HUES64 (cell line): ENCODE data around the gene PRICKLE3.

ENCODE experiments used
- H3K27ac ChIP-seq: 2 replicates; pipeline ENCODE4 v1.7.0; 2013; ENCODE audit warnings: low read depth, low read length, inconsistent platforms
- H3K27me3 ChIP-seq: 2 replicates; pipeline ENCODE4 v1.6.1; 2013; ENCODE audit warnings: mild to moderate bottlenecking, low read length; ENCODE audit not compliant: insufficient read depth
- H3K36me3 ChIP-seq: 2 replicates; pipeline ENCODE4 v1.6.1; 2013; ENCODE audit warnings: mild to moderate bottlenecking, low read length; ENCODE audit not compliant: insufficient read depth
- H3K4me1 ChIP-seq: 2 replicates; pipeline ENCODE4 v1.6.1; 2013; ENCODE audit warnings: mild to moderate bottlenecking, low read length, moderate library complexity; ENCODE audit not compliant: insufficient read depth
- H3K4me3 ChIP-seq: 2 replicates; pipeline ENCODE4 v1.5.1; 2013; ENCODE audit warnings: mild to moderate bottlenecking, low read length, moderate library complexity
- H3K9ac ChIP-seq: 2 replicates; pipeline ENCODE4 v1.6.1; 2013; ENCODE audit warnings: mild to moderate bottlenecking, low read depth, low read length
- H3K9me3 ChIP-seq: 2 replicates; pipeline ENCODE4 v1.6.1; 2013; ENCODE audit warnings: low read depth, low read length; ENCODE audit not compliant: insufficient read depth
- WGBS: fragments of 150-250, 120-280 bp; methylation state at CpG from one replicate; pipeline ENCODE4 v1.1.7; 2013; ENCODE audit warnings: missing lambda C conversion rate; 5-methylcytosine and 5-hydroxymethylcytosine counted together

The PRICKLE3 gene

GRCh38 chrX:49225858-49226257 is 39.7 kb upstream of the PRICKLE3 start:
- Histone ChIP-seq H3K9me3 (no peaks in the 10 kb centered on the region), H3K4me1 (no peaks in the 10 kb centered on the region), H3K27ac (no peak overlapping the region), H3K27me3 (no peaks in the 10 kb centered on the region; the same call in 1 of the 2 replicates), H3K36me3 (no peaks in the 10 kb centered on the region), H3K4me3 (no peak overlapping the region), H3K9ac (no peak overlapping the region)
- 84% methylated on average over 14 of the region's 14 CpGs for WGBS

GRCh38 chrX:49221868-49222267 is 35.7 kb upstream of the PRICKLE3 start:
- Histone ChIP-seq H3K9ac (no peak overlapping the region), H3K4me1 (no peaks in the 10 kb centered on the region), H3K36me3 (no peaks in the 10 kb centered on the region), H3K27me3 (no peaks in the 10 kb centered on the region; the same call in 1 of the 2 replicates), H3K27ac (no peak overlapping the region), H3K4me3 (no peak overlapping the region), H3K9me3 (no peaks in the 10 kb centered on the region)
- WGBS, result 84% methylated on average over 2 of the region's 2 CpGs

GRCh38 chrX:49220100-49220499 is 33.9 kb upstream of the PRICKLE3 start:
- Histone ChIP-seq H3K27ac (no peak overlapping the region), H3K9ac (no peak overlapping the region), H3K4me1 (no peaks in the 10 kb centered on the region), H3K36me3 (no peaks in the 10 kb centered on the region), H3K9me3 (no peaks in the 10 kb centered on the region), H3K4me3 (no peak overlapping the region), H3K27me3 (no peaks in the 10 kb centered on the region; the same call in 1 of the 2 replicates)

GRCh38 chrX:49214996-49215526 is 28.9 kb upstream of the PRICKLE3 start:
- Histone ChIP-seq H3K4me1 (no peaks in the 10 kb centered on the region), H3K9ac (no peak overlapping the region), H3K27me3 (no peaks in the 10 kb centered on the region), H3K36me3 (no peaks in the 10 kb centered on the region), H3K27ac (no peak overlapping the region), H3K9me3 (no peaks in the 10 kb centered on the region), H3K4me3 (no peak overlapping the region)
- 95% methylated on average over 14 of the region's 14 CpGs for WGBS

GRCh38 chrX:49214416-49214815 is 28.2 kb upstream of the PRICKLE3 start:
- no peak overlapping the region for H3K4me3 ChIP-seq
- no peaks in the 10 kb centered on the region for H3K36me3 ChIP-seq
- WGBS, result 98% methylated on average over 2 of the region's 2 CpGs
- H3K27me3 ChIP-seq, result no peaks in the 10 kb centered on the region
- no peak overlapping the region for H3K9ac ChIP-seq
- no peak overlapping the region for H3K27ac ChIP-seq
- no peaks in the 10 kb centered on the region for H3K9me3 ChIP-seq
- H3K4me1 ChIP-seq, result no peaks in the 10 kb centered on the region

- Histone ChIP-seq H3K4me3 (no peak overlapping the region), H3K4me1 (no peaks in the 10 kb centered on the region), H3K27me3 (no peaks in the 10 kb centered on the region), H3K36me3 (no peaks in the 10 kb centered on the region), H3K9ac (no peak overlapping the region), H3K9me3 (no peaks in the 10 kb centered on the region), H3K27ac (no peak overlapping the region)
- 81% methylated on average over 1 of the region's 1 CpG for WGBS
Observed at GRCh38 chrX:49212861-49213260, 26.7 kb upstream of the PRICKLE3 start.

- Histone ChIP-seq H3K27ac (no peak overlapping the region), H3K9me3 (no peaks in the 10 kb centered on the region), H3K27me3 (no peaks in the 10 kb centered on the region), H3K9ac (no peak overlapping the region), H3K4me3 (no peak overlapping the region), H3K36me3 (no peaks in the 10 kb centered on the region), H3K4me1 (no peaks in the 10 kb centered on the region)
- 93% methylated on average over 2 of the region's 2 CpGs for WGBS
Observed at GRCh38 chrX:49212209-49212608, 26.0 kb upstream of the PRICKLE3 start.

GRCh38 chrX:49211074-49211473 is 24.9 kb upstream of the PRICKLE3 start:
- WGBS, result 95% methylated on average over 7 of the region's 9 CpGs
- no peaks in the 10 kb centered on the region for H3K4me1 ChIP-seq
- H3K27ac ChIP-seq, result no peak overlapping the region
- no peaks in the 10 kb centered on the region for H3K9me3 ChIP-seq
- H3K36me3 ChIP-seq, result no peaks in the 10 kb centered on the region
- no peak overlapping the region for H3K4me3 ChIP-seq
- no peak overlapping the region for H3K9ac ChIP-seq
- no peaks in the 10 kb centered on the region for H3K27me3 ChIP-seq

GRCh38 chrX:49210406-49210805 is 24.2 kb upstream of the PRICKLE3 start:
- 94% methylated on average over 6 of the region's 8 CpGs for WGBS
- no peaks in the 10 kb centered on the region for H3K9me3 ChIP-seq

GRCh38 chrX:49209434-49210251 is 23.5 kb upstream of the PRICKLE3 start:
- no peaks in the 10 kb centered on the region for H3K9me3 ChIP-seq
- WGBS, result 70% methylated on average over 25 of the region's 28 CpGs
- no peaks in the 10 kb centered on the region for H3K36me3 ChIP-seq
- no peaks in the 10 kb centered on the region for H3K27me3 ChIP-seq
- no peaks in the 10 kb centered on the region for H3K4me1 ChIP-seq
- no peak overlapping the region for H3K27ac ChIP-seq
- peak overlapping the region; percentile 31 for H3K4me3 ChIP-seq
- H3K9ac ChIP-seq, result no peak overlapping the region

More at GRCh38 chrX:49210406-49210805, 24.2 kb upstream of the PRICKLE3 start:
- no peak overlapping the region for H3K27ac ChIP-seq
- H3K36me3 ChIP-seq, result no peaks in the 10 kb centered on the region
- no peaks in the 10 kb centered on the region for H3K27me3 ChIP-seq
- H3K4me3 ChIP-seq, result no peak overlapping the region
- no peaks in the 10 kb centered on the region for H3K4me1 ChIP-seq
- no peak overlapping the region for H3K9ac ChIP-seq

GRCh38 chrX:49208399-49208798 is 22.2 kb upstream of the PRICKLE3 start:
- no peak overlapping the region for H3K9ac ChIP-seq
- WGBS, result 88% methylated on average over 5 of the region's 5 CpGs

More at GRCh38 chrX:49208399-49208798, 22.2 kb upstream of the PRICKLE3 start:
- Histone ChIP-seq H3K9me3 (no peaks in the 10 kb centered on the region), H3K36me3 (no peaks in the 10 kb centered on the region), H3K27me3 (no peaks in the 10 kb centered on the region), H3K27ac (no peak overlapping the region), H3K4me1 (no peaks in the 10 kb centered on the region), H3K4me3 (no peak overlapping the region)
